Motor neuron (in vitro differentiated cells): ENCODE data around the gene GLYR1. TPM values are rescaled to one million over a fixed set of nuclear protein-coding genes. Genes with fewer than 3 reads are reported as not detected.

Experiments
- ATAC-seq, 8 experiments: fragments of 200-7000 bp; cut with Tn5 transposase; replicated peaks in 6 of 8; 2 replicates each; pipeline ENCODE4 v1.8.0; 2021; ENCODE audit warnings: mild to moderate bottlenecking in 8 of 8, moderate library complexity in 8 of 8
- H3K27ac ChIP-seq, 2 donors: fragments of 250-450 bp; sonication (Bioruptor Pico); 2 replicates each; pipeline ENCODE4 v1.9.0; 2021; ENCODE audit warnings: antibody characterized with exemption in 2 of 2, mild to moderate bottlenecking in 2 of 2, moderate library complexity in 1 of 2
- H3K4me1 ChIP-seq, 2 donors: fragments of 250-450 bp; sonication (Bioruptor Pico); replicated peaks in 1 of 2; 2 replicates each; pipeline ENCODE4 v1.6.1; 2021; ENCODE audit warnings: antibody characterized with exemption in 2 of 2, mild to moderate bottlenecking in 2 of 2, moderate library complexity in 1 of 2
- H3K4me3 ChIP-seq, 5 donors: fragments of 250-450 bp; sonication (Bioruptor Pico); 2 replicates each; pipeline ENCODE4 v1.9.0; 2021; ENCODE audit warnings: antibody characterized with exemption in 5 of 5, mild to moderate bottlenecking in 5 of 5, moderate library complexity in 4 of 5
- WGBS, 10 experiments: fragments of 450-650 bp; shearing (Covaris generic); methylation state at CpG; one replicate each; pipeline ENCODE4 v1.0.0; 2022; 5-methylcytosine and 5-hydroxymethylcytosine counted together
- in situ Hi-C, 9 experiments: fragments of 400-800 bp; cut with MboI; loops; one replicate each; pipeline ENCODE4 v1.15.0; 2021; ENCODE audit warnings: low sequenced_read_pairs in 9 of 9, low pct_unique_long_range_greater_than_20kb in 2 of 9; ENCODE audit not compliant: unreplicated experiment in 9 of 9
- total RNA-seq, 8 experiments: library from RNA; unstranded; fragments of 300-600 nt; gene quantifications; 2 replicates each; pipeline versions ENCODE4 v1.2.3 to v1.2.4, GENCODE V29; 2022

Gene GLYR1
- total RNA-seq, 8 experiments from 2014 or later = 36.4 to 101 (median 49.5) TPM

DNA sequence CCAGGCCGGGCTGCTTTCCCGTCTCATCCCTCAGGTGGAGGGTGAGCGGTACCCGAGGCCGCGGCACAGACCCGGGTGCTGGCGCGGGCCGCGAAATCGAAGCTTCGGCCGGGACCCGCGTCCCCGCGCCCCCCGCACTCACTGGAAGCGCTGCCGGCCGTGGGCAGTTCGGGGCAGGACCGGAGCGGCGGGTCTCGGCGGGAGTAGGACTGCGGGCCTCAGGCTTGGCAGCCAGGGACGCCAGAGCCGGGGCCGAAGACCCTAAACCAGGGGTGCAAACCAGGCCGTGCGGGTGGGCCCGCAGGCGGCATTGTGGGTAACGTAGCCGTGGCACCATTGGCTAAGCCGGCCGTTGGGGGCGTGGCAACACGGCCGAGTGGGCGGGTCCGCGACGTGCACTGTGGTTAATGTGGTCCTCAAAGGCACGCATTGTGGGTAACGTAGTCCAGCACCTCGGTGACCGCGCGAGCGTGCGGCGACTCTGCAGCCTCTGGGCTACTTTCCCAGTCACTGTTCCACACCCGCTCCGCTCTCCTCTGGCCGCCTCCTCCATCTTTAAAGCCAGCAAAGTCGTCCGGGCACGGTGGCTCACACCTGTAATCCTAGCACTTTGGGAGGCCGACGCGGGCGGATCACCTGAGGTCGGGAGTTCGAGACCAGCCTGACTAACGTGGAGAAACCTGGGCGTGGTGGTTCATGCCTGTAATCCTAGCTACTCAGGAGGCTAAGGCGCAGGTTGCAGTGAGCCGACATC lies 80.0 kb downstream of the GLYR1 start, which contains the start of gene ZNF500:
TSS of gene ZNF500 (minus strand) at position 288 of the 754 bp plus-strand sequence. CDS start 1,184 bp downstream, outside the sequence.
- in situ Hi-C loops = no loop called here
- peak within 1 kb of the TSS; percentile 74 to 95 (median 92) for H3K4me3 ChIP-seq
- peak within 1 kb of the TSS; percentile 52 to 81 for H3K27ac ChIP-seq
- peak; percentile 84 to 93 (median 91) for ATAC-seq
- peaks cover 7 to 12% of the 10 kb centered on the region in 2 donors for H3K4me1 ChIP-seq
- 6 to 100% (median 36%) methylated on average over 1 to 25 of the region's 72 CpGs; no CpG with 5 or more reads in 2 of the 10 experiments for WGBS, 10 experiments

GRCh38 chr16:4765511-4766474 lies 81.3 kb downstream of the GLYR1 start:
- H3K4me3 ChIP-seq = peak overlapping the region; percentile 74 to 95 (median 92)
- in situ Hi-C loops = no loop called here
- H3K27ac ChIP-seq = peak overlapping the region in 1 of 2 donors; percentile 52
- ATAC-seq = no peak
- WGBS, 10 experiments = 0 to 93% (median 50%) methylated on average over 1 to 17 of the region's 26 CpGs; no CpG with 5 or more reads in 1 of the 10 experiments
- H3K4me1 ChIP-seq = peaks cover 7 to 12% of the 10 kb centered on the region in 2 donors

GRCh38 chr16:4763791-4764190 lies 83.3 kb downstream of the GLYR1 start:
- peaks cover 7 to 8% of the 10 kb centered on the region in 2 donors for H3K4me1 ChIP-seq
- ATAC-seq = no peak
- in situ Hi-C loops = no loop called here
- no peak overlapping the region for H3K27ac ChIP-seq
- no peak overlapping the region for H3K4me3 ChIP-seq
- WGBS, 10 experiments = 83 to 100% (median 90%) methylated on average over 1 to 6 of the region's 7 CpGs; no CpG with 5 or more reads in 3 of the 10 experiments

DNA sequence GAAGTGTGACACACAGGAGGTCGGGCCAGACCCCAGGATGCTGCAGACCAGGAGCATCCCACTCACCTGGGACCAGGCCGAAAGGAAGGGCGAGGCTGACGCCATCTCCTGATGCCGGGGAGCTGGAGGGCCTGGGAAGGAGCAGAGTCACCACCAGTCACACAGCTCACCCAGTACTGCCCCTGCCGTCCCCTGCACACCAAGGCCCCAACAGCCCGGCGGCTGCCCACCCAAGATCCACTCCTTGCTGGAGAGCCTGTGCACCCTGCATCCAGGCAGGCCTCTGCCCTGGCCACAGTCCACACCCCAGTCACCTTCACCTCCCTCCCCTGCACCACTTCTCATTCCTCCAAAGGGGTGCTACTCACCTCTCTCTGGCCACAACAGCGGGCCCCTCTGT lies 84.9 kb downstream of the GLYR1 start:
- in situ Hi-C loops = no loop called here
- no peak for ATAC-seq
- H3K27ac ChIP-seq = no peak overlapping the region
- WGBS, 10 experiments = 40 to 100% (median 100%) methylated on average over 1 of the region's 9 CpGs; no CpG with 5 or more reads in 6 of the 10 experiments
- peaks cover 5 to 7% of the 10 kb centered on the region in 2 donors for H3K4me1 ChIP-seq
- no peak overlapping the region for H3K4me3 ChIP-seq

DNA sequence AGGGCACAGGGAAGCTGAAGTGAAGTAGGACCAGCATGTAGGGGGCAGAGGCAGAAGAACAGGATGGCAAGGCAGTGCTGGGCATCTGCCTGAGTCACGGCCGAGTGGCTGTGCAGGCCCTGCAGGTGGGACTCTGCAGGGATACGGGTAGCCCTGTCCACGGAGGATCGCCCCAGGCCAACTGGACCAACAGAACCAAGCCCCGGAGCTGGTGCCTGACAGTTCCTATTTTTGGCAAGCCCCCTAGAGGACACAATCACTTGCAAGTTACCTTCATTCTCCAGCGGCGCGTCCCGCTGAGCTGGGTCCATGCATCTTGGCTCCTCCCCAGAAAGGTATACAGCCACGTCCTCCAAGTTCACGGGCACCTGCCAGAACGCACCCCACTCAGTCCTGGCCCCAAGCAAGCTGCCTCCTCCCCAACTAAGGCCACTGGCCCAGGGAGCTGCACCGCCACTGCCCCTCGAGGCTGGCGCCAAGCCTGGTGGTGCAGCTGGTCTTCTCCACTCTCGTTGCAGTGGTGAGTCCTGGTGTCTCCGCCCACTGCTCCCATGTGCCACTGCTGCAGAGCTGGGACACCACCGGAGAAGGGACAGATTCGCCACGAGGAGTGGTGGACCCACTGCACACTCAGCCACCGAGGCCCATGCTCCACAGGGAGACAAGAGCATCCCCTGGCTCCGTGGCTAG lies 86.7 kb downstream of the GLYR1 start:
- in situ Hi-C loops = no loop called here
- Histone ChIP-seq H3K4me1 (no peaks in the 10 kb centered on the region), H3K27ac (no peak overlapping the region), H3K4me3 (no peak overlapping the region)
- 97 to 100% (median 98%) methylated on average over 1 to 11 of the region's 23 CpGs; no CpG with 5 or more reads in 7 of the 10 experiments for WGBS, 10 experiments
- no peak for ATAC-seq

- ATAC-seq = no peak
- in situ Hi-C loops = no loop called here
- Histone ChIP-seq H3K4me3 (no peak overlapping the region), H3K27ac (no peak overlapping the region), H3K4me1 (no peaks in the 10 kb centered on the region)
- WGBS, 10 experiments = 83 to 100% (median 93%) methylated on average over 1 to 6 of the region's 6 CpGs; no CpG with 5 or more reads in 1 of the 10 experiments
Observed at GRCh38 chr16:4755687-4756086, 91.4 kb downstream of the GLYR1 start.

DNA sequence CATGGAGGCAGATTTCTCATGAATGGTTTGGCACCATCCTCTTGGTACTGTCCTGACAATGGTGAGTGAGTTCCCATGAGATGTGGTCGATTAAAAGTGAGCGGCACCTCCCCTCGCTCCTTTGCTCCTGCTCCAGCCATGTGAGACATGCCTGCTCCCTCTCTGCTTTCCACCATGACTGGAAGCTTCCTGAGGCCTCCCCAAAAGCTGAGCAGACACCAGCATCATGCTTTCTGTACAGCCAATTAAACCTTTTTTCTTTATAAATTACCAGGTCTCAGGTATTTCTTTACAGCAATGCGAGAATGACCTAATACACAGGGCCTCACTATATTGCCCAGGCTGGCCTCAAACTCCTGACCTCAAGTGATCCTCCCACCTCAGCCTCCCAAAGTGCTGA lies 92.2 kb downstream of the GLYR1 start:
- no peak for ATAC-seq
- H3K27ac ChIP-seq = no peak overlapping the region
- H3K4me1 ChIP-seq = no peaks in the 10 kb centered on the region
- no peak overlapping the region for H3K4me3 ChIP-seq
- in situ Hi-C loops = no loop called here
- 100% methylated on average over 1 to 3 of the region's 4 CpGs; no CpG with 5 or more reads in 5 of the 10 experiments for WGBS, 10 experiments

GRCh38 chr16:4753227-4753626 lies 93.9 kb downstream of the GLYR1 start:
- WGBS, 10 experiments = 79 to 100% (median 90%) methylated on average over 1 to 10 of the region's 11 CpGs; no CpG with 5 or more reads in 2 of the 10 experiments
- ATAC-seq = no peak
- Histone ChIP-seq H3K4me3 (no peak overlapping the region), H3K27ac (no peak overlapping the region), H3K4me1 (no peaks in the 10 kb centered on the region)
- in situ Hi-C loops = no loop called here

Other genes with a start within 250 kb of the GLYR1 start
- gene UBALD1, start 232.4 kb downstream of the GLYR1 start, total RNA-seq = 10 to 100 TPM in 5 of 8 experiments, 1 to 10 TPM in 3; 6.9 to 20.8 (median 11.3) TPM
- gene MGRN1, start 222.5 kb downstream of the GLYR1 start, total RNA-seq = 10 to 100 TPM; 16.3 to 69.6 (median 34.5) TPM
- 10 to 100 TPM; 13.8 to 35.2 (median 26.5) TPM for gene NUDT16L1, start 153.7 kb downstream of the GLYR1 start, total RNA-seq
- gene ANKS3, start 113.0 kb downstream of the GLYR1 start, total RNA-seq = 10 to 100 TPM; 11.7 to 35.5 (median 26.2) TPM
- gene DNAAF8, start 112.8 kb downstream of the GLYR1 start, total RNA-seq = 1 to 10 TPM in 6 of 8 experiments, under 1 TPM in 2; 0.96 to 9.4 (median 2.3) TPM
- 10 to 100 TPM in 3 of 8 experiments, 1 to 10 TPM in 5; 7.9 to 17.5 (median 9.0) TPM for gene ZNF500, start 80.1 kb downstream of the GLYR1 start, total RNA-seq
- 1 to 10 TPM in 2 of 8 experiments, under 1 TPM in 2, not detected in 4; 0.61 to 1.3 (median 1.0) TPM for gene SEPTIN12, start 58.9 kb downstream of the GLYR1 start, total RNA-seq
- gene SMIM22, start 51.9 kb downstream of the GLYR1 start, total RNA-seq = 1 to 10 TPM in 3 of 8 experiments, under 1 TPM in 4, not detected in 1; 0.71 to 2.1 (median 0.98) TPM
- gene ROGDI, start 44.7 kb downstream of the GLYR1 start, total RNA-seq = 10 to 100 TPM; 19.1 to 45.1 (median 35.4) TPM
- gene UBN1, start 193 bp upstream of the GLYR1 start, total RNA-seq = 10 to 100 TPM; 14.0 to 43.7 (median 24.2) TPM
- 100 to 1,000 TPM in 1 of 8 experiments, 10 to 100 TPM in 2, 1 to 10 TPM in 4, under 1 TPM in 1; 0.92 to 357 (median 3.6) TPM for gene PPL, start 89.9 kb upstream of the GLYR1 start, total RNA-seq
- gene SEC14L5, start 111.0 kb upstream of the GLYR1 start, total RNA-seq = 1 to 10 TPM in 4 of 8 experiments, under 1 TPM in 4; 0.04 to 2.0 (median 1.0) TPM
- gene NAGPA, start 186.6 kb upstream of the GLYR1 start, total RNA-seq = 10 to 100 TPM in 3 of 8 experiments, 1 to 10 TPM in 5; 1.5 to 18.7 (median 6.5) TPM
- gene C16orf89, start 218.7 kb upstream of the GLYR1 start, total RNA-seq = 10 to 100 TPM in 1 of 8 experiments, 1 to 10 TPM in 4, under 1 TPM in 3; 0.33 to 34.3 (median 1.7) TPM
- 10 to 100 TPM in 7 of 8 experiments, 1 to 10 TPM in 1; 6.6 to 43.8 (median 18.4) TPM for gene ALG1, start 224.6 kb upstream of the GLYR1 start, total RNA-seq